H9 (cell line): Measurements from ENCODE around the gene FARP1. TPM values are rescaled to one million over a fixed set of nuclear protein-coding genes. Genes with fewer than 3 reads are reported as not detected.

ENCODE experiments used
- DNase-seq: peaks from one replicate; pipeline ENCODE4 v3.0.0-alpha.2; 2017
- H2AFZ ChIP-seq: one replicate; pipeline ENCODE4 v1.6.1; 2013; ENCODE audit warnings: mild to moderate bottlenecking, low read length, control low read depth, moderate library complexity
- H2AK5ac ChIP-seq: 2 replicates; pipeline ENCODE4 v1.6.1; 2013; ENCODE audit warnings: low read length, control low read depth, mixed read lengths; ENCODE audit not compliant: insufficient read length
- H2BK120ac ChIP-seq: one replicate; pipeline ENCODE4 v1.6.1; 2013; ENCODE audit warnings: low read depth, mild to moderate bottlenecking, low read length, control low read depth, inconsistent platforms; ENCODE audit not compliant: poor library complexity, severe bottlenecking
- H2BK12ac ChIP-seq: 2 replicates; pipeline ENCODE4 v1.6.1; 2013; ENCODE audit warnings: low read length, control low read depth, mixed read lengths, low read depth; ENCODE audit not compliant: insufficient read length
- H2BK15ac ChIP-seq: 2 replicates; pipeline ENCODE4 v1.6.1; 2013; ENCODE audit warnings: low read depth, low read length, control low read depth
- H2BK20ac ChIP-seq: one replicate; pipeline ENCODE4 v1.6.1; 2013; ENCODE audit warnings: low read depth, mild to moderate bottlenecking, low read length, control low read depth, inconsistent platforms; ENCODE audit not compliant: poor library complexity, severe bottlenecking
- H2BK5ac ChIP-seq: 2 replicates; pipeline ENCODE4 v1.6.1; 2013; ENCODE audit warnings: low read length, control low read depth, mixed read lengths; ENCODE audit not compliant: insufficient read length
- H3K14ac ChIP-seq: 2 replicates; pipeline ENCODE4 v1.6.1; 2013; ENCODE audit warnings: low read length, control low read depth; ENCODE audit not compliant: insufficient read depth
- H3K18ac ChIP-seq: 2 replicates; pipeline ENCODE4 v1.6.1; 2013; ENCODE audit warnings: low read depth, mild to moderate bottlenecking, mixed read lengths, low read length, control low read depth; ENCODE audit not compliant: insufficient read length
- H3K23ac ChIP-seq: 2 replicates; pipeline ENCODE4 v1.6.1; 2013; ENCODE audit warnings: low read length, control low read depth, mixed read lengths, low read depth; ENCODE audit not compliant: insufficient read length
- H3K23me2 ChIP-seq: 2 replicates; pipeline ENCODE4 v1.6.1; 2013; ENCODE audit warnings: low read depth, mild to moderate bottlenecking, mixed read lengths, low read length, control low read depth; ENCODE audit not compliant: insufficient read length, poor library complexity, severe bottlenecking
- H3K27ac ChIP-seq: 2 replicates; pipeline ENCODE4 v1.5.1; 2013; ENCODE audit warnings: low read length, control low read depth, mixed read lengths, low read depth; ENCODE audit not compliant: insufficient read length
- H3K27me3 ChIP-seq: 2 replicates; pipeline ENCODE4 v1.6.1; 2013; ENCODE audit warnings: low read length, control low read depth, inconsistent platforms; ENCODE audit not compliant: insufficient read depth
- H3K4ac ChIP-seq: 2 replicates; pipeline ENCODE4 v1.6.1; 2013; ENCODE audit warnings: low read depth, mild to moderate bottlenecking, control low read depth, inconsistent platforms, low read length, moderate library complexity
- H3K4me1 ChIP-seq: 2 replicates; pipeline ENCODE4 v1.6.1; 2013; ENCODE audit warnings: low read length, control low read depth, inconsistent platforms; ENCODE audit not compliant: insufficient read depth
- H3K4me2 ChIP-seq: 2 replicates; pipeline ENCODE4 v1.6.1; 2013; ENCODE audit warnings: low read length, control low read depth, mixed read lengths; ENCODE audit not compliant: insufficient read length, insufficient read depth
- H3K56ac ChIP-seq: 2 replicates; pipeline ENCODE4 v1.6.1; 2013; ENCODE audit warnings: low read depth, mild to moderate bottlenecking, mixed read lengths, low read length, control low read depth; ENCODE audit not compliant: insufficient read length
- H3K79me1 ChIP-seq: 2 replicates; pipeline ENCODE4 v1.6.1; 2013; ENCODE audit warnings: low read depth, mild to moderate bottlenecking, moderate library complexity, low read length, control low read depth, inconsistent platforms; ENCODE audit not compliant: insufficient read depth, poor library complexity, severe bottlenecking
- H3K79me2 ChIP-seq: 2 replicates; pipeline ENCODE4 v1.6.1; 2013; ENCODE audit warnings: low read length, control low read depth, inconsistent platforms; ENCODE audit not compliant: insufficient read depth
- H3K9ac ChIP-seq: 2 replicates; pipeline ENCODE4 v1.6.1; 2013; ENCODE audit warnings: low read length, control low read depth, mixed read lengths; ENCODE audit not compliant: insufficient read length; ENCODE audit errors: extremely low read depth
- H3K9me3 ChIP-seq: one replicate; pipeline ENCODE4 v1.6.1; 2013; ENCODE audit warnings: low read depth, low read length, inconsistent platforms; ENCODE audit not compliant: control insufficient read depth
- H3T11ph ChIP-seq: one replicate; pipeline ENCODE4 v1.6.1; 2013; ENCODE audit warnings: mild to moderate bottlenecking, low read length, control low read depth, inconsistent platforms
- H4K20me1 ChIP-seq: one replicate; pipeline ENCODE4 v1.6.1; 2013; ENCODE audit not compliant: control insufficient read depth, insufficient read length, insufficient read depth
- H4K5ac ChIP-seq: 2 replicates; pipeline ENCODE4 v1.6.1; 2013; ENCODE audit warnings: low read depth, mild to moderate bottlenecking, mixed read lengths, low read length, control low read depth; ENCODE audit not compliant: insufficient read length
- H4K8ac ChIP-seq: replicated peaks from 2 replicates; pipeline ENCODE4 v1.6.1; 2013; ENCODE audit warnings: low read length, control low read depth, mixed read lengths, low read depth; ENCODE audit not compliant: insufficient read length
- H4K91ac ChIP-seq: 2 replicates; pipeline ENCODE4 v1.6.1; 2013; ENCODE audit warnings: low read depth, mild to moderate bottlenecking, moderate library complexity, mixed read lengths, low read length, control low read depth; ENCODE audit not compliant: insufficient read length
- H3K27ac Mint-ChIP-seq, 3 experiments: 2 replicates in 2 of 3; 3 replicates in 1 of 3; pipeline ENCODE4 v1.8.0; 2020 to 2021; ENCODE audit warnings: mixed read lengths in 3 of 3, mild to moderate bottlenecking in 1 of 3, moderate library complexity in 1 of 3
- H3K27me3 Mint-ChIP-seq: 2 replicates; pipeline ENCODE4 v1.8.0; 2021; ENCODE audit warnings: low read depth, mild to moderate bottlenecking, moderate library complexity, mixed read lengths
- H3K36me3 Mint-ChIP-seq, 3 experiments: 2 replicates in 2 of 3; 3 replicates in 1 of 3; pipeline ENCODE4 v1.8.0; 2020 to 2021; ENCODE audit warnings: low read depth in 3 of 3, mixed read lengths in 3 of 3; ENCODE audit not compliant: insufficient read depth in 1 of 3
- H3K4me1 Mint-ChIP-seq, 2 experiments: 2 replicates each; pipeline ENCODE4 v1.8.0; 2020; ENCODE audit warnings: mixed read lengths in 2 of 2
- H3K4me3 Mint-ChIP-seq, 2 experiments: 2 replicates in 1 of 2; 3 replicates in 1 of 2; pipeline ENCODE4 v1.8.0; 2020 to 2021; ENCODE audit warnings: mild to moderate bottlenecking in 2 of 2, mixed read lengths in 2 of 2, moderate library complexity in 1 of 2
- H3K9me3 Mint-ChIP-seq, 2 experiments: 2 replicates in 1 of 2; 3 replicates in 1 of 2; pipeline ENCODE4 v1.8.0; 2020; ENCODE audit warnings: mild to moderate bottlenecking in 2 of 2, mixed read lengths in 2 of 2, moderate library complexity in 1 of 2
- WGBS: extraction: QIAGEN DNeasy Blood & Tissue Kit; methylation state at CpG from one replicate; pipeline ENCODE4 v1.1.7; 2013; ENCODE audit warnings: missing lambda C conversion rate, low lambda C conversion rate, mixed read lengths; ENCODE audit not compliant: insufficient read length; ENCODE audit errors: extremely low coverage; 5-methylcytosine and 5-hydroxymethylcytosine counted together
- total RNA-seq: library from RNA; stranded (reverse); gene quantifications from 2 replicates; pipeline ENCODE4 v1.2.1, GENCODE V29; 2021
- TF ChIP-seq, protein P1 (sequence below): fragments of 200-600 bp; sonication (generic); conservative IDR thresholded peaks from 3 replicates; pipeline ENCODE4 v1.8.0; 2021; ENCODE audit warnings: antibody characterized with exemption, mild to moderate bottlenecking

FARP1 gene
- total RNA-seq, 1 experiment from 2014 or later: 95.9 TPM

- Mint-ChIP-seq H3K27ac (no peak overlapping the region), H3K4me3 (no peak overlapping the region)
These were observed 158.2 kb downstream of the FARP1 start for GRCh38 chr13:98300956-98301641.

More at GRCh38 chr13:98300956-98301641, 158.2 kb downstream of the FARP1 start:
- no CpG with 5 or more reads among the region's 7 CpGs for WGBS
- Histone ChIP-seq H3K23ac (no peak overlapping the region), H2AFZ (no peak overlapping the region), H3K9me3 (no peaks in the 10 kb centered on the region), H4K91ac (no peak overlapping the region), H2BK5ac (no peak overlapping the region), H3K27me3 (no peaks in the 10 kb centered on the region), H3K9ac (no peak overlapping the region), H2BK120ac (no peak overlapping the region), H3K14ac (no peak overlapping the region; the same call in 1 of the 2 replicates), H3K27ac (no peak overlapping the region), H3K56ac (no peak overlapping the region), H4K20me1 (no peaks in the 10 kb centered on the region), H3K4me2 (no peak overlapping the region), H3K23me2 (no peaks in the 10 kb centered on the region), H2BK12ac (no peak overlapping the region), H2BK15ac (no peak overlapping the region), H3T11ph (no peak overlapping the region), H3K4me1 (peaks cover 5% of the 10 kb centered on the region; the same call in 1 of the 2 replicates), H3K79me2 (no peaks in the 10 kb centered on the region; the same call in 1 of the 2 replicates), H2AK5ac (no peak overlapping the region), H3K4ac (no peak overlapping the region), H3K79me1 (peaks cover 3% of the 10 kb centered on the region), H4K5ac (no peak overlapping the region), H4K8ac (no peak overlapping the region), H2BK20ac (no peak overlapping the region), H3K18ac (no peak overlapping the region)
- Mint-ChIP-seq H3K9me3 (no peaks in the 10 kb centered on the region), H3K36me3 (peaks cover 0 to 6% (median 4%) of the 10 kb centered on the region in 3 experiments; a peak in 4 of 7 replicates), H3K4me1 (peaks cover 21 to 30% of the 10 kb centered on the region in 2 experiments), H3K27me3 (no peaks in the 10 kb centered on the region; the same call in 1 of the 2 replicates)
- no peak for DNase-seq
- TF ChIP-seq, protein P1, sequence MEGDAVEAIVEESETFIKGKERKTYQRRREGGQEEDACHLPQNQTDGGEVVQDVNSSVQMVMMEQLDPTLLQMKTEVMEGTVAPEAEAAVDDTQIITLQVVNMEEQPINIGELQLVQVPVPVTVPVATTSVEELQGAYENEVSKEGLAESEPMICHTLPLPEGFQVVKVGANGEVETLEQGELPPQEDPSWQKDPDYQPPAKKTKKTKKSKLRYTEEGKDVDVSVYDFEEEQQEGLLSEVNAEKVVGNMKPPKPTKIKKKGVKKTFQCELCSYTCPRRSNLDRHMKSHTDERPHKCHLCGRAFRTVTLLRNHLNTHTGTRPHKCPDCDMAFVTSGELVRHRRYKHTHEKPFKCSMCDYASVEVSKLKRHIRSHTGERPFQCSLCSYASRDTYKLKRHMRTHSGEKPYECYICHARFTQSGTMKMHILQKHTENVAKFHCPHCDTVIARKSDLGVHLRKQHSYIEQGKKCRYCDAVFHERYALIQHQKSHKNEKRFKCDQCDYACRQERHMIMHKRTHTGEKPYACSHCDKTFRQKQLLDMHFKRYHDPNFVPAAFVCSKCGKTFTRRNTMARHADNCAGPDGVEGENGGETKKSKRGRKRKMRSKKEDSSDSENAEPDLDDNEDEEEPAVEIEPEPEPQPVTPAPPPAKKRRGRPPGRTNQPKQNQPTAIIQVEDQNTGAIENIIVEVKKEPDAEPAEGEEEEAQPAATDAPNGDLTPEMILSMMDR: no peak
